ENCODE measurements around the gene DCP2.

The DCP2 gene

GRCh38 chr5:113048931-113049330, 72.3 kb downstream of the DCP2 start:
- no peak for DNase-seq

DNA sequence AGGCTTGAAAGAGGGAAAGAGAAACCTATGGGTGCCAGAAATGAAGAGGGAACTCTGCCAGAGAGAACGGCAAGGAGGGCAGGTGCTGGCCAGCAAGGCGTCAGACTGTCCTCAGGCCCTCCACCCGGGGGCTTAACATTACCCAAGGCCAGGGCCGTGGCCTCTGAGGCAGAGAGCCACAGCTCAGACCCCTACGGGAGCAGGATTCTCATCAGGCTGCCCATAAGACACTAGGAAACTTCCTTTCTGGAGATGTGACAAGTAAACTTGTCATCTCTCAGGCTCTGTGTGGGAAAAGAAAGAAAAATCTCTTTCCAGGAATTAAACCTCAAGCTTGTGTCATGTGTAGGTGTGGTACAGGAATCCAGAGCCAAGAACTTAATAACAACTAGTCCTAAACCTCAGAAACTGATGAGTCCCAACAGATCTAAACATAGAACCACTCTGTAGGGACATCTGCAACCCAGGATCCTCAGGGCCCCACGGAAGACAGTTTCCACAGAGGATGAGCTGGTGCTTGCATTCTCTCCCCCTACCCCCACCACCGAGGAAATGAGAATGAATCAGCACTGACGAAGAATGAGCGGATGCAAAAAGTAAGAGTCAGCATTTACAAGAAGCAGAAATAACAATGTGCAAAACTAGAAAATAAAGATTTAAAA, 74.3 kb downstream of the DCP2 start:
- DNase-seq: no peak

GRCh38 chr5:113052041-113052795, 75.6 kb downstream of the DCP2 start:
- DNase-seq: no peak

- DNase-seq: no peak
Measured at GRCh38 chr5:113053511-113053995, 77.0 kb downstream of the DCP2 start.

- DNase-seq: no peak
Measured at GRCh38 chr5:113054899-113055298, 78.3 kb downstream of the DCP2 start.

GRCh38 chr5:113056988-113057387, 80.4 kb downstream of the DCP2 start:
- peak; percentile 29 for DNase-seq

- no peak for DNase-seq
Measured at GRCh38 chr5:113057557-113057984, 81.0 kb downstream of the DCP2 start.

DNA sequence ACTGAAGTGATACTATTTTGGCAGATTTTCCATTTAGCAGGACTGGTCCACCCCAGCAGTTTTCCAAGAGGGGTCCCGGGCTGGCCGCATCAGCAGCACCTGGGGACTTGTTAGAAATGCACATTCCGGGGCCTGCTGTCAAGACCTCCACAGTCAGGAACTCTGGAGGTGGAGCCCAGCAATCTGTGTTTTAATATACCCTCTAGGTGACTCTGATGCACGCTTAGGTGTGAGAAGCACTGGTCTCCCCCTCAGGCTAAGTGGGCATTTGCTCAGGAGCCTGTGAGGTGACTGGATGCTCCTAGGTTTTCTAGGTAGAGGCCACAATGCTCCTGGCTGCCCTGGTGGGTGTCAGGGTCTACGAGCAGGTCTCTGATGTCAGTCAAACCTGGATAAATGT, 81.7 kb downstream of the DCP2 start:
- DNase-seq: no peak

- no peak for DNase-seq
Measured at GRCh38 chr5:113058706-113059226, 82.2 kb downstream of the DCP2 start.

GRCh38 chr5:113059232-113060040, 82.8 kb downstream of the DCP2 start:
- DNase-seq: no peak

DNA sequence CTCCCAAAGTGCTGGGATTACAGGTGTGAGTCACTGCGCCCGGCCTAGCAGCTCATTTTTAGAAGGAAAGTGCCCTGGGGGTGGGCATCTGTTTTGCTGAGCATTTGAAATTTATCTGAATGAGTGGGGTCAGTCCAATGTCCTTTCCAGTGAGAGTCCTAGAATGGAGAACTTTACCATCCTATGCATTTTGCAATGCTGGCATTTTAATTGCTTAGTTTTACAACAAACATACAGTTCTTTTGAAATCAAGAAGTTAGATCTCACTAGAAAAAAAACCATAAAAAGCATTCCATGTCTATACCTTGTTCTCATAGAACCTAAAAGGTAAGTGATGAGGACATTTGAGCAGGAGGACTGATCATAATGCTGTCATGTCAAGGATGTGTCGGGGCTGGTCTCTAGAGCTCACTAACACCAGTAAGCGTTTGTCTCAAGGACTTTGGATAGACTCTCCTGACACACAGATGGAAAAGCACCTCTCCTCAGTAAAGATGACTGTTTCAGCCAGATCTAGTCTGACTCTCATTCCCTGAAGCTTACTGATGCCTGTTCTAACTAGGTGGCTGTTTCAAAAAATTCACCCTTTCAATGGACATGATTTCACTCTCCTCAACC, 83.9 kb downstream of the DCP2 start:
- DNase-seq: no peak

GRCh38 chr5:113061846-113062780, 85.5 kb downstream of the DCP2 start:
- DNase-seq: no peak

DNA sequence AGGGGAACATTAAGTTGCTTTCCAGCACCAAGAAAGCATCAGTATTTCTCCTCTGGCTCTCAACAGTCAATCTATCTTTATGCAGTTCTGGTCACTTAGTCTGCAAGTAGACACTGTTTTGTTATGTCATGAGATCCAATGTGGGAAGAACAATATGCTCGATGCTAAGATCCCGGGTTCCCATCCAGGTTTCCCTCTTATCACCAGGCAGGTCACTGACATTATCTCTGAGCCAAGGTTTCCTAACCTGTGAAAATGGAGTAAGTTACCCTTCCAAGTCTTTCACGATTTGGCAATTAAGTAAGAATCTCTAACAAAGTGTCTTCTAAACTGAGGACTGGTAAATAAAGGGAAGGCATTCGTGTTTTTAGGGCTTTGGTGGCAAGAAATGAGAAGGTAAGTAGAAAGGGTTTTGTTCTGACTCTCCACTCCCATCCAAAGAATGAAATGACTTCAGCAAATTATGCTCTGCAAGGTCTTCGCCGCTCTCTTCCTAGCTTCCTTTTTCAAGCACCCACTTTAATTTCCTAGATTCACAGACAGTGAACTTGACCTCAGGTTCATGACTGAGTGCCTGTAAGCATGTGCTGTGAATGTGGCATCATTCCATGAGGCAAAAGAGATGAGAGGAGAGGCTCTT, 86.4 kb downstream of the DCP2 start:
- DNase-seq: no peak

DNA sequence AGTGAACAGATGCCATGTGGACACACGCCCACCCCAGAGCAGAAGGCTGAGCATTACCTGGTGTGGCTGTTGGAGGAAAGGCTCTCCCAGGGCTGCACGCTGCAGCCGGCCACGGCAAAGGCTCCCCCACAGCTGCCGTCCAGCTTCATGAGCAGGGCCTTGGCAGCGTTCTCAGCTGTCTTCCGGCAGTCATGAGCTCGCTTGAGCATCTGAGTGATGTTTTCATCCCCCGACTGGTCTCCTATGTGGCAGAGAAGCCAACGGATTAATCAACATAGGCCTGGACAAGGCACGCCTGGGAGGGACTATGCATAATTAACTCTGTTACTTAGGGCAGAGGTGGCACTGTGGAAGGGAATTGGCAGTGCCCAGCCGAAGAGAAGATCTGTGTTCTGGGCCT, 87.3 kb downstream of the DCP2 start:
- DNase-seq: no peak

- DNase-seq: no peak
Measured at GRCh38 chr5:113064806-113065205, 88.2 kb downstream of the DCP2 start.

DNA sequence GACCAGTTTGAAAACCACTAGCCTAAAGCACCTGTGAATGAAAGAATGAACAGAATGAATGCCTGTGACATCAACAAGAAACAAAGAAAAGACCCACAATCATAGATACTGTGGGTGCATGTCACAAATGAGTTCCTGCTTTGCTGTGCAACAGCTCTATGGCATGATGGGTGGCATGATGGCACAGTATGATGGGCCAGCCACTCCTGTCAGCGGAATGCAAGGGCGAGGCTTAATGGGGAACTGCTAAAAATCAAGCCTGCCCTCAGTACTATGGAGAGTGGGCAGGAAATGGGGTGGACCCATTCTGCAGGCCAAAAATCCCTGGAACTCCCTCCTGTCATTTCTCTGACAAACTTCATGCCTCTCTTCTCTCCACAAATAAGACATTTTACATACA, 89.0 kb downstream of the DCP2 start:
- DNase-seq: no peak

DNA sequence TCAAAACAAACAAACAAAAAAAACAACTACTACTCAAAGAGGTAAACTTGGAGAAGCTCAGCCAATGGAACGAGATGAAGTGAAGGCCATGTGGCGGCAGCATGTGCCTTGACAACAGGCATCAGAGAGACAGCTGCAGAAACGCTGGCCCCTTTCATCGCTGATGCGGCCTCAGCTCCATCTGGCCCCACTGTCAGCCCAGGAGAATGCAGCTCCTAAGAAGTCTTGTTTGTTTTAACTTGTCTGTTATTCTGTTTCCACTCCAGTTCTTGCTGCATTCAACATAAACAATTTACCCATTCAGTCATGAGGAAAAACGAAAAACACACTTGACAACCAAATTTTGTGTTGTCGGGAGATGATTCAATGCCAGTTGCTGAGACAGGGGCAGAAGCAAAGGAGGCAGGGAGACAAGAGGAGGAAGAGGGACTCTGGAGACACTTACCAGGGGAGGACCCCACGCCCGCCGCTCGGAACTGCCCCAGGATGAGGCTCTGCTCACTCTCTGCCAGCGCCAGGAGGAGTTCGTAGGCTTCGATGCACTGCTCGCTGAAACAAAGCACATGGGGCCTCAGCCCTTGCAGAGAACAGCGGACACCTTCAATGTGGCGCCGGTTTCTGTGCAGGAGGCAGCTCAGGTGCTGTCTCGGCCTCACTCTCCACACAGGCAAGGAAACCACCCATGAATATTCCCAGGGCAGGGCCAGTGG, 91.2 kb downstream of the DCP2 start:
- no peak for DNase-seq

GRCh38 chr5:113068559-113068958, 92.0 kb downstream of the DCP2 start:
- no peak for DNase-seq

Data from hematopoietic multipotent progenitor cell treated with erythropoietin and hydrocortisone succinate and interleukin-3 and kit ligand, for 4 days (in vitro differentiated cells).